Panc1 (cell line): ENCODE results near the gene RASSF8.

ENCODE experiments used
- POLR2AphosphoS5 ChIP-seq: IDR thresholded peaks from 2 replicates; pipeline ENCODE4 v1.6.1; 2012; ENCODE audit warnings: mild to moderate bottlenecking, low read depth, low read length, moderate library complexity
- SIN3A ChIP-seq: IDR thresholded peaks from 2 replicates; pipeline ENCODE4 v1.6.1; 2012; ENCODE audit warnings: low read depth, mild to moderate bottlenecking, low read length, moderate library complexity, borderline replicate concordance; ENCODE audit not compliant: insufficient read depth
- TF ChIP-seq, protein P1 (sequence below): fragments of 450-650 bp; IDR thresholded peaks from 2 replicates; pipeline ENCODE4 v1.5.1; 2017; ENCODE audit warnings: mild to moderate bottlenecking

GRCh38 chr12:26124446-26125399, 166.2 kb downstream of the RASSF8 start, which contains the start of gene BHLHE41:
- TF ChIP-seq POLR2AphosphoS5 (peak; percentile 43; the same call in 1 of the 2 replicates), SIN3A (peak; percentile 45)
- TF ChIP-seq, protein P1, sequence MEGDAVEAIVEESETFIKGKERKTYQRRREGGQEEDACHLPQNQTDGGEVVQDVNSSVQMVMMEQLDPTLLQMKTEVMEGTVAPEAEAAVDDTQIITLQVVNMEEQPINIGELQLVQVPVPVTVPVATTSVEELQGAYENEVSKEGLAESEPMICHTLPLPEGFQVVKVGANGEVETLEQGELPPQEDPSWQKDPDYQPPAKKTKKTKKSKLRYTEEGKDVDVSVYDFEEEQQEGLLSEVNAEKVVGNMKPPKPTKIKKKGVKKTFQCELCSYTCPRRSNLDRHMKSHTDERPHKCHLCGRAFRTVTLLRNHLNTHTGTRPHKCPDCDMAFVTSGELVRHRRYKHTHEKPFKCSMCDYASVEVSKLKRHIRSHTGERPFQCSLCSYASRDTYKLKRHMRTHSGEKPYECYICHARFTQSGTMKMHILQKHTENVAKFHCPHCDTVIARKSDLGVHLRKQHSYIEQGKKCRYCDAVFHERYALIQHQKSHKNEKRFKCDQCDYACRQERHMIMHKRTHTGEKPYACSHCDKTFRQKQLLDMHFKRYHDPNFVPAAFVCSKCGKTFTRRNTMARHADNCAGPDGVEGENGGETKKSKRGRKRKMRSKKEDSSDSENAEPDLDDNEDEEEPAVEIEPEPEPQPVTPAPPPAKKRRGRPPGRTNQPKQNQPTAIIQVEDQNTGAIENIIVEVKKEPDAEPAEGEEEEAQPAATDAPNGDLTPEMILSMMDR: peak; percentile 7; the same call in 1 of the 2 replicates
